H1 (cell line): ENCODE data around the gene KLHL3.

ENCODE experiments used
- BCL11A ChIP-seq, 2 experiments: IDR thresholded peaks; one replicate each; pipeline ENCODE4 v1.6.1; 2011; ENCODE audit warnings: low read depth in 2 of 2, low read length in 2 of 2, mild to moderate bottlenecking in 2 of 2
- POLR2A ChIP-seq, 2 experiments: IDR thresholded peaks; 1 replicate in 1 of 2; 2 replicates in 1 of 2; pipeline ENCODE4 v1.6.1; 2011; ENCODE audit warnings: low read depth in 2 of 2, low read length in 2 of 2, mild to moderate bottlenecking in 2 of 2; ENCODE audit errors: control extremely low read depth in 1 of 2

GRCh38 chr5:137728048-137728447 is 7.8 kb downstream of the KLHL3 start:
- TF ChIP-seq POLR2A (IDR thresholded peaks at IDR 0.05; ENCODE audit: control extremely low read depth in 1 of 2, low read depth in 2 of 2, low read length in 2 of 2) (no peak), BCL11A (IDR thresholded peaks at IDR 0.05; ENCODE audit: low read depth in 2 of 2, low read length in 2 of 2) (no peak)
